LHCN-M2 (cell line): Measurements from ENCODE around the gene RBM33. TPM values are rescaled to one million over a fixed set of nuclear protein-coding genes. Genes with fewer than 3 reads are reported as not detected.

Experiments used
- DNase-seq: peaks from one replicate; pipeline ENCODE4 v3.0.0-alpha.2; 2012; ENCODE audit warnings: low read depth
- total RNA-seq: library from RNA; depleted of rRNA; stranded (reverse); fragments of >200 nt; gene quantifications from 2 replicates; pipeline ENCODE4 v1.2.3, GENCODE V29; 2014

The RBM33 gene
- total RNA-seq, 1 experiment from 2014 or later = 30.8 TPM

DNA sequence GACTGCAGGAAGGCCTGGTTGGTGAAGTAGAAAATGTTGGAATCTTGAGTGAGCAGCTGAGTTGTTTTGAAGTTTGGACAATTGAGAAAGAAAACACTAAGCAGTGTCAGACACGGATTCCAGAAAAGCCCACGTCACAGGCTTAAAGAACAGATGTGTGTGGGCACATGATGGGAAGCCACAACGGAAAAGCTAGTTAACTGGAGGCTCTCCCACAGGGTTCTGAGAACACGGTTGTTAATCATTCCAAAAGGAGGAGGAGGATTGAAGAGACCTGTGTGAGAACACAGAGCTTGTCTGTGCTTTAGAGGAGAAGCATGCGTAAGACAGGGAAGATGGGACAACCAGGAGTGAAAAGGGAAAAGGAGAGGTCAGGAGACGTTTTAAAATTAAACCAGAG, 125.2 kb downstream of the RBM33 start:
- peak; percentile 96 for DNase-seq

DNA sequence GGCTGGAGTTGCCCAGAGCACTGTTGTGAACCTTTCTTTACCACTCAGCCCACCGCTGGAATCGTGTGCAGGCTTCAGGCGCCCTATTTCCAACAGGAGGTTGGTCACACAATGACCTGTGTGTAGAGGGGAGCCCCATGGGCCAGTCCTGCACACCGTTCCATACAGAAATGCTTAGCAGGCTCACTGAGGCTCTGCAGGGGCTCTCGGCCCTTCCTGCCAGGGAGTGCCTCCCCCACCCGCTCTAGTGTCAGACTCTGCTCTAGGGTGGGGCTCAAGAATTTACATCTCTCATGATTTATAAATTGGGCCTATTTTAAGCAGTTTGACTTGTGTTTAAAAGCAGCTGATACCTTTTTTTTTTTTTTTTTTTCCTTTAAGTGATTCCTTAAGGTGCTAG, 125.8 kb downstream of the RBM33 start:
- DNase-seq = no peak

DNA sequence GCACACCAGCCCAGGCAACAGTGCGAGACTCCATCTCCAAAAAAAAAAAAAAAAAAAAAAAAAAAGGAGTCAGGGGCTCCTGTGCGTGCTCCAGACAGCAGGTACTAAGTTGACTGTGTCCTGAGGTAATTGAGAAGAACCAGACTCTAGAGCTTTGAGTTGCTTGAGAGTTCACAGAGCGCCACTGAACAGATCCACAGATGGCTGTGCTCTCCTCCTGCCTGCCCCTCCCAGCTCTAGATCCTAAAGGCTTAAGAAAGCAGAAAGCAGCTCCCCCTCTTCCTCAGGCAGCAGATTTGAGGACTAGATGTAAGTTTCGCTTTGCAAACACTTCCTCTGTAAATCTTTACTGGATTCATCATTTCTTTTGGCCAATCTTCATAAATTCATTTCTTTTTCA, 129.1 kb downstream of the RBM33 start:
- DNase-seq = no peak

DNA sequence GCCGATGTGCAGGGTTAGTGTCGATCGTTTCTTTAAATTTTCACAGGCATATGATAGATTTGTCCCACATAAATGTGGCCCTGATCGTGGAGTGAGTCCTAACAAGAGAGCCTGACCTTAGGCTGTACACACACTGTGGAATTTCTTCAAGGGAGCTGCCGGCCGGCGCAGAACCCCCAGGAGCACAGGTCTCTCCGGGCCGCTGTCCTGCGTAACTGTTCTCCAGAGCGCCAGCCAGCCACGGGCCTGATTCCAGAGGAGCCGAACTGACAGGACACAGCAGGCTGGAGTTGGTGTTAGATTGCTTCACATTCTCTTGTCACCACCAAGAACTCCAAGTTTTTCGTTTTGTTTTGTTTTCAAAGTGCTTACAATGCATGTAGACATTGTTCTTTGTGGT, 130.5 kb downstream of the RBM33 start:
- DNase-seq = no peak

DNA sequence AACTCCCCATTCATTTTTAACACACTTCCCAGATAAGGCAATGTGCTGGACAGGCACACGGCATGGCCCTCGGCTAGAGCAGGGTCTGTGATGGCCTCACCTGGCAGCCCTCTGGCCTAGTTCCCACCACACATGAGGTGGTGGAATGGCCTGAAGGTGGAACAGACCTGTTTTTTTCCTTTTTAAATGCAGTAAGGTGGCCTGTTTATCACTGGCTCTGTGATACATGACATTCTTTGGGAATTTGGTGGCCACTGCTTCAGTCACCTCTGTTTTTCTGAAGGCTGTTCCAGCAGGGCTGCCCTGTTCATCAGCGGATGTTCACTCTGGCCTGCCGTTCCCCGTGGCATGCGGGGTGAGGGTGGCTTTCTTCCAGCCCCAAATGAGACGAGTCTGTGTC, 131.2 kb downstream of the RBM33 start:
- no peak for DNase-seq

DNA sequence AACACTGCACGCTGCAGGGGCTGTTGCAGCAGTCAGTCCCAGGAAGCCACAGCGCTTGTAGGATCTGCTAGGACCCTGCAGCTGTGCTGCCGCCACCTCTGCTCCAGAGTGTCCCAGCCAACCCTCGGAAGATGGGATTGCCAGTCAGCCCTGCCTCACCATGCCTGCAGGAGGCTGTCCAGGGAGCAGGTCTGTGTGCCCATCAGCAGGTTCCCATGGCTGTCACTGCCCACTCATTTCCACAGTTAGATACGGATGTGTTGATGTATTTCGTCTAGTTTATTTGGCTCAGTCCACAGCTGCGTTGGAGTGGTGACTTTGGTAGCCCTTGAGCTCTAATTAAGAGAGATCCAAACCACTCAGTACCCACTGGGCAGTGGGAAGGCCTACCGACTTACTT, 132.1 kb downstream of the RBM33 start:
- no peak for DNase-seq

DNA sequence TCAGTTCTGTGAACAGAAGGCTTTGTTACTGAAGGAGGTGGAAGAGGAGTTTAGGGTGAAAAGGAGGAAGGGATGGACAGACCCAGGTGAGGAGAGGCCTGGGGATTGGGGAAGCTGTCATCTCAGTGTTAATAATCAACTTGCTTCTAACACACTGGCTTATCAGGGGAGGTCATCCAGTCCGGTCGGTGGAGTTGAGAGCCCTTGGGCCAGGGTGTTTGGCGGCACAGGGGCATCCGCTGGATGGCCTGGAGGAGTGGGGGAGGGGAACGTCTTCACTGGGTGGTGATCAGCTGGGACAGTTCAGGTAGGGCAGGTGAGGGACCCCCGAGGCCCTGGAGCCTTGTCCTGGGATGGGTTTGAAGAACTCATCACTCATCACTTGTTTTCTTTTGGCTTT, 133.9 kb downstream of the RBM33 start:
- DNase-seq = no peak

DNA sequence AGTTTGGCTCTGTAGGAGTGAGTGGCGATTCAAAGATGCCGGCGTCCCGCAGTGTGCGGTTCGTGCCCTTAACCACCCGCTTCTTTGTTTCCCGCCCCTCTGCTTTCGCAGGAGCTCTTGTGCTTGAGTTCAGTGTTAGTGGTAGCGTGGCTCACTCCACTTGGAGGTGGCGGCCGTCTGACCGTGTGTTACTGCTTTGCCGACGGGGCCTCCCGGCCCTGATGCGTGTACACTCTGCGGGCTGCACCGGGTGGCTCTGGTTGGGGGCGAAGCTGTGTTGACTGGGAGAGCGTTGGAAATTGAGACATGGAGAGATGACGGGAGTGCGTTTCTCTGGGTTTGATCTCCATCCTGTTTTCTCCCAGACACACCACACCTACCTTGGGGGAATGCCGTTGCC, 136.4 kb downstream of the RBM33 start:
- no peak for DNase-seq

DNA sequence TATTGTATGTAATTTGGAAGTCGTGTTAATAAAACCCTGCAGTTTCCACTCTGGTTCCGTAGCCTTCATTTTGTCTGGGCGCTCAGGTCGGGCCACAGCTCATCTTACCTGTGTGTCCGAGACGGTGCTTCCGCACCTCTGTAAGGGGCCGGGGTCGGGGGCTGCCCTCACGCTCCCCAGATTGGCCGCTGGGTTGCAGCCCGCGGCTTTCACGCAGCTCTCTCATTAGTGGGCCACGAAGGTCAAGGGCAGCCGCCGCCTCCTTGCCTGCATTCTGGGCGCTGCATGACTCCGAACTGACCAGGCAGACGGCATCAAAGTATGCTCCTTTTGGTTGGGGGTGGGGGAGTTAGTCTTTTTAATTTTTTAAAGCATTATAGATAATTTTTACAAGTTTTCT, 137.0 kb downstream of the RBM33 start:
- DNase-seq = no peak

DNA sequence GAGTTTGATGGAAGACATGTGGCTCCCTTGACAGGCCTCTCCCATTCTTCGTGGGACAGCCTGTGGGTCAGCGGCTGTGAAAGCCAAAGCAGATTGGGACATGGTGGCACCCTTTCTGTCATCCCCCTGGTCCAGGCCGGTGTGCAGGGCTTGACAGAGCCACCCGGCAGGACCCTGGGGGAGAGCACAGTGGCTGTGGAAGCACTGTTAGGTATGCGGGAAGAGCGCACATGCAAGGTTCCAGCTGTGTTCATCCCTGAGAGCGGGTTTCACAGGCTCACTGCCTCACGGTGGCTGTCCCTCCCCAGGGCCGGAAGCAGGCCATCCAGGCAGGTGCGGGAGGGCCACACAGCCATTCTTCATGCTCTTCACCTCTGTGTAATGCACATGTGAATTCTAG, 138.0 kb downstream of the RBM33 start:
- no peak for DNase-seq

DNA sequence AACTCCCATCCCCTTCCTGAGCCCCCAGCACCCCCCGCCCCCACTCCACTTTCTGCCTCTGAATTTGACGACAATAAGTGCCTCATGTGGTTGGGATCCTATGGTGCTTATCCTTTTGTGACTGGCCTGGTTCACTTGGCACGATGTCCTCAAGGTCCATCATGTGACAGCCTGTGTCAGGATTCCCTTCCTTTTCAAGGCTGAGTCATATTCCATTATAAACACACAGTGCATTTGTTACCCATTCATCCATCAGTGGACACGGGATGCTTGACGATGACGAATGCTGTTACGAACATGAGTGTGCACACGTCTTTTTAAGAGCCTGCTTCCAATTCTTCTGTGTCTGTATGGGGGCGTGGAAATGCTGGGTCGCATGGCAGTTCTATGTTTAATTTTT, 141.1 kb downstream of the RBM33 start:
- peak; percentile 32 for DNase-seq

DNA sequence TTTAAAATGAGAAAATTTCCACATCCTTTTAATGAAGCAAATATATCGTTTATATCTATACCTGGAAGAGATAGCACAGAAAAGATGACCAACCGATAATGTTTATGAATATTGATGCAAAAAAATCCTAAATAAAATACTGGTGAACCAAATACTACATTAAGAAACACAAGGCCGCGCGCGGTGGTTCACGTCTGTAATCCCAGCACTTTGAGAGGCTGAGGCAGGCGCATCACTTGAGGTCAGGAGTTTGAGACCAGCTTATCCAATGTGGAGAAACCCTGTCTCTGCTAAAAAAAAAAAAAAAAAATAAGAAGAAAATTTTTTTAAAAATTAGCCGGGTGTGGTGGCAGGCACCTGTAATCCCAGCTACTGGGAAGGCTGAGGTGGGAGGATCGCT, 142.0 kb downstream of the RBM33 start:
- DNase-seq = no peak

DNA sequence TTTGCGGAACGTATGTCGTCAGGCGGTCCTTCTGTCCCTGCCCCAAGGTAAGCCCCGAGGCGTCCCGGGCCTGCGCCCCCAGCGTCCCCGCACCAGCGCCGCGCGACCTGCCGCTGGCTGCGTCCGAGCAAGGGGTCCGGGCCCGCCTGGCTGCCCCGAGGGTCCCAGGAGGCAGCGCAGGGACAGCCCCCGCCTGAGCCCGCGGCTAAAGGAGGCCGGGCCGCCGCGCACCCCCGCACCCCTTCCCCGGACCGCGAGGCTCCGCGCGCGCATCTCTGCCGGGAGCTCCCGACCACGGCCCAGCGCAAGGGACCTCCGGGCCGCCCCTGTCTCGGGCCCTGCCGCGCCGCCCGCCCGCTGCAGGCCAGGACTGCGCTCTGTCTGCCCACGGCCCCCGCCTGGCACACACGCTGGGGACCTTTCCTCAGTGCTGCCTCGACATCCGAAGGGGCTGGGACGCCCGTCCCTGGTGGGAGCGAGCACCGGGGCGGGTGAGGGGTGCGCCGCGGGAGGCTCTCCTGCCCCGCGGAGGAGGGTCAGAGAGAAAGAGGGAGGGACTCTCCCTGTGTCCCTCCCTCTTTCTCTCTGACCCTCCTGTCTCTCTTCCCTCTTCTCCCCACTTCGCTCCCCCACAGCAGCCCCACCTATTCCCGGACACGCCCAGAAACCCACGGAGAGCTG, 142.8 kb downstream of the RBM33 start:
- no peak for DNase-seq

DNA sequence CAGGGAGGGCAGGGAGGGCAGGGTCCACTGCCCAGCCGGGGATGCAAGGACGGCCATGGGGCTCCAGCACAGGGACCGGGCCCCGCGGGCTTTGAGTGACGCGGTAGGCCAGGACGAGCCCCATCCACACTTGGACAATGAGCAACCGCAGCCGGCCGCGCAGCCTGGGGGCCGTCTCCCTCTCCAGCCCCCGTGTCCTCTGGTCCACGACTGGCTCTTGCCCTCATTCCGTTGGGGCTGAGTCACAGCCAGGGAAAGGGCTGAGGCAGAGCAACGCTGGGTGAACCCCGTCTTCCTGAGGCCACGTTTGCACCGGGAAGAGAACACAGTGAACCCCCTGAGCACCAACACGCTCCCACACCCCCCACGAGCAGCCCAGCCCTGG, 144.1 kb downstream of the RBM33 start:
- no peak for DNase-seq

DNA sequence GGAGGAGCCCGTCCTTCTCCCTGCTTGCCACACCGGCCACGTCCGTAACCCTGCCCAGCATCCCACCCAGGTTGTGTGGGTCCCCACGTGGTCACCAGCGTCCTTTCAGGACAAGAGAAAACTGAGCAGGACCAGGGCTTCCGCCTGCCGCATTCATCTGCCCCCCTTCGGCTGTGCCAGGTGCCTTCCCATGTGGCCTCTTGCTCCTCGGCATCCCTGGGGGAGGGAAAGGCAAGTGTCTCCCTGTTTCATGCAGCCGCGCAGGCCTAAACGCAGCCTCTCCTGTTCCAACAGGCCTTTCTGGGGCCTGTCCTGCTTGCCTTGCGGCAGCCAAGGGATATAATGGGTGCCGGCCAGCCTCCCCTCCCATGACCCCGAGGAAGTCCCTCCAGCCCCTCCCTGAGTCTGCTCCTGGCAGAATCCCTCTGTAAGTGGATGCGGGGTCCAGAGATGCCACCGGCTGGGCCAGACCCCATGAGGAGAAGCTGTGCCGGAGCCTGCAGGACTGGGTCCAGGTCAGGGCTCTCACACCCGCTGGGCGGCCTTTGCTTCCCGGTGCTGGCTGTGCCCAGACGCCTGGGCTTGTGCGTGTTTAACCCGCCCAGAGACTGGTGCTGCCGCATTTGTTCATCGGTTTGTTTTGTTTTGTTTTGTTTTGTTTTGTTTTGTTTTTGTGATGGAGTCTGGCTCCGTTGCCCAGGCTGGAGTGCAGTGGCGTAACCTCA, 144.7 kb downstream of the RBM33 start:
- DNase-seq = no peak

DNA sequence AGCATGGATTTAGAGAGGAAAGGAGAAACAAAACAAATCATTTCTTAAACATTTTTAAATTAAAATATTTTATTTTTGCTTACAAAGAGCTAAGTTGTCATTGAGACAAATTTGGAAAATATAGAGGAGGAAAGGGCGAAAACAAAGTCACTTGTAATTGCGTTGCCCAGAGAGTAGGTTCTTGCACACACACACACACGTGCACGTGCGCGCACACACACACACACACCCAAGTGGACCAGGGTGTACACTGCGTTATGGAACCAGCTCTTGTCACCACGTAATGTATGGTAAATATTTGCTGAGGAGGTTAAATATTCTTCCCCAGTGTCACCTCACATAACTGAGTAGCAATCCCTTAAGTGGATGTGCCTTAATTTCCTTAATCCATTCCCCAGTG, 146.2 kb downstream of the RBM33 start:
- DNase-seq = no peak

DNA sequence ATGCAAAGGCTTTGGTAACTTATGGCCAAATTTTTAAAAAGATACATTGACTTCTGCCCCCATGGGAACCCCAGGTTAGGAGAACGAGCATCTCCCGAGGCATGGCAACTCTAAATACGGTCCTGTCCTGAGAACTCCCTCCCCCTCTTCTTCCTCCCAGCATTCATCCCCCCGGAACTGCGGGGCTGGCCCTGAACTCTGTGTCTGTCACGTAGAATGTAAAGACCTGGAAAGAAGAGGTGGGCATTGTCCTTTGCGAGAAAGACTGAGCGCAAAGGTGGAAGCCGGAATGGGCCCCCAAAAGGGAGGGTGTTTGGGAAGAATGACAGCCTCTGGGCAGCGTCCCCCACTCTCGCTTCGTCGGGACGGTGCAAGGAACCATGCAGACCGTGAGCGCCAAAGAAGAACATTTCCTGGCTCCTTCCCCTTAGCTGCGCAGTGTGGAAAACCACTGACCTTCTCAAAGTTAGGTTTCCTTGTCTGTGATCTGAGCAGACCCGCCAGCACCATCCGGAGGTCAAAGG, 146.8 kb downstream of the RBM33 start:
- DNase-seq = no peak

DNA sequence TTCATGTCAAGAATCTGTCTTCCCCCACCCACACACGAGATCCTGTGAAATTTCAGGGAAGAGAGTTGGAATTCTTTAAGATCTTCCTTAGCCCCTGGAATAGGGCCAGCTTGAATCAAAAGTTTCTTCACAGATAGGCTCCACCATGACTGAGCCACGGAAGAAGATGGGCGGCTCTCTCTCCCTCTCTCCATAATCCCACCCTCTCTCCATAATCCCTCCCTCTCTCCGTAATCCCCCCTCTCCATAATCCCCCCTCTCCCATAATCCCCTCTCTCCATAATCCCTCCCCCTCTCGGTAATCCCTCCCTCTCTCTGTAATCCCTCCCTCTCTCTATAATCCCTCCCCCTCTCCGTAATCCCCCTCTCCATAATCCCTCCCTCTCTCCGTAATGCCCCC, 147.4 kb downstream of the RBM33 start:
- no peak for DNase-seq

DNA sequence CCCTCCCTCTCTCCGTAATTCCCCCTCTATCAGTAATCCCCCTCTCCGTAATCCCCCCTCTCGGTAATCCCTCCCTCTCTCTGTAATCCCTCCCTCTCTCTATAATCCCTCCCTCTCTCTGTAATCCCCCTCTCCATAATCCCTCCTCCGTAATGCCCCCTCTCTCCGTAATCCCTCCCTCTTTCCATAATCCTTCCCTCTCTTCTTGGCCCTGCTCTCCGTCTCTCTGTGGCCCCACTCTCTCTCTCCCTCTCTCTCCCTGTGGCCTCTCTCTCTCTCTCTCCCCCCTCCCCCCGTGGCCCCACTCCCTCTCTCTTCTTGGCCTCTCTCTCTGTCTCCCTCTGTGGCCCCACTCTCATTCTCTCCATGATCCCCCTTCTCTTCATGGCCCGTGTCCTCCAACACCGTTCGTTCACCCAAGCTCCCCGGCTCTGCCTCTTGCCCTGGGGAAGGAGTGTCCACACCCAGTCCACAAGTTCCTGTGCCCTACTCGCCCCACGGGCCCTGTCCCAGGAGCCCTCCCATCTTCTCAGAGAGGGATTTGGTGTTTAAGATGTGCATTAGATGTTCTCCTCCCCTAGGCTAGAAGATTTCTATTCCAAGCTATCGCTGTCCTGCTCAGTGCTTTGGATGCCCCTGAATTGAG, 148.0 kb downstream of the RBM33 start:
- no peak for DNase-seq

DNA sequence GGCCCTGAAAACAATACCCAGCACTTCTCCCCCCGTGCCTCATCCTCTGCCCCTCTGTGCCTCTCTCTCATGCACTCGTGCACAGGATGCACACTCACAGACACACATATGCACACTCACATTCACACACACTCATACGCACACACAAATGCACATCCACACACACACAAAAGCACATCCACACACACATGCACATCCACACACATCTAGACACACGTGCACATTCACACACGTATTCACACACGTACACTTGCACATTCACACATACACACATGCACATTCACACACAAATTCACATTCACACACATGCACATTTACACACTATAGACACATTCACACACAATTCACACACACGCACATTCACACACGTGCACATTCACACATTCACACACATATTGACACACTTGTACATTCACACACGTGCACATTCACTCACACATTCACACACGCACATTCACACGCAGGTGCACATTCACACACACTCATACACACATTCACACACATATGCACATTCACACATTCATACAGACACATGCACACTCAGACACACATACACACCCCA, 148.6 kb downstream of the RBM33 start:
- DNase-seq = no peak

DNA sequence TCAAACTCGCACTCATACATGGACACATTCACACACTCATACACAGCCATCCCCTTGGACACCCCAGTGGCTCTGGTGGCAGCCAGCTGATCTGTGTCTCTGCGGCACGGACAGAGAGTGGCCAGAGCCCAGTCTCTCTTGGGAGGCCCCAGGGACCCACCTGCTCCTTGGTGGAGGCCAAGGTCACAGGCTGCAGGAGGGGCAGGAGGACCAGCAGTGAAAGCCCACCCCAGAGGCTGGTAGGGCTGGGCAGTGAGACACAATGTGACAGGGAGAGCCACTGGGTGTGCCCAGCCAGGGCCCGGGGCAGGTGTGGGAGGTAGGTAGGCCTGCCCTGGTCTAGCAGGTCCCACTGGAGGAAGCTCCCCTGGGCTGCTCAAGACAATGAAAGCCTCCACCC, 149.3 kb downstream of the RBM33 start:
- DNase-seq = no peak

DNA sequence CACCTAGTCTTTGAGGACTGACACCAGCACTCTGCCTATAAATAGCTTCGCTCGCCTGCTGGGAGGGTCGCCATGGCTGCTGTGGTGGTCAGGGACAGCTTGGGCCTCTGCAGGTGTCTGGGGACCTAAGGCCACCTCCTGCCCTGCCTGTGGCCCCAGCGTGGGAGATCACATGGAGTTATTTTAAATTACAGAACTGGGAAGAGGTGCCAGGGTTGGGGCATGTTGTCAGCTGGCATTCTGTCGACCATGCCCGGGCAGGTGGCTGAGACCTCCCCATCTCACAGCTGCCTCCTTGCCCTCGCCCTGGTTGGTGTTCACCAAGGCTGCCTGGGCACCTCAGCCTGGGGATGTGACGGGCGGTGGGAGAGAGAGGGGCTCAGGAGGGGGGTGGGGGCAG, 149.7 kb downstream of the RBM33 start:
- no peak for DNase-seq

DNA sequence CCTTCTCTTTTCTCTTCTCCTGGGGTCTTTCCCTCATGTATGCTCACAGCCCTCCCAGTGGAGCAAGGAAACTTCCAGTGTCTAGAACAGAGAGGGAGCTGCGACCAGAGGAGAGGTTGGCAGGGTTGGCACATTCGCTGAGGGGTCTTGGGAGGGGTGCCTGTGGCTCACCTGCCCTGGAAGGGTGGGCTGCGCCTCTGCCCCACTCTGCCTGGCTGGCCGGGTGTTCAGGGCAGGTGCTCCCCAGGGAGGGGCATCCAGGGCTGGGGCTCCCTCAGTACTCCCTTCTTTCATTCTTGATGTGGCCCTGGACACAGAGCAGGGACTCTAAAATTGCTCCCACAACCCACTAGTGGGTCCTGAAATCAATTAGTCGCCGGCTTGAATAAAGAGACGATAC, 150.9 kb downstream of the RBM33 start:
- no peak for DNase-seq
